SK-MEL-5 (cell line): ENCODE data around the gene USPL1. TPM values are rescaled to one million over a fixed set of nuclear protein-coding genes. Genes with fewer than 3 reads are reported as not detected.

Experiments
- DNase-seq: peaks from one replicate; pipeline ENCODE4 v3.0.0-alpha.2; 2016; ENCODE audit warnings: low read depth, low spot score
- in situ Hi-C: cut with HindIII; loops from 2 replicates; pipeline ENCODE4 v1.10.0; 2016; ENCODE audit warnings: low sequenced_read_pairs, high pct_unique_total_duplicates, low pct_unique_long_range_greater_than_20kb
- small RNA-seq, 2 experiments: library from RNA; depleted of rRNA; stranded (forward); fragments of <200 nt; gene quantifications; one replicate each; pipeline ENCODE3, GENCODE V24; 2014
- total RNA-seq: library from RNA; depleted of rRNA; stranded (reverse); fragments of >200 nt; shearing (Covaris generic); gene quantifications from 2 replicates; pipeline ENCODE4 v1.2.3, GENCODE V29; 2014; rRNA removed

Gene USPL1
- total RNA-seq, 1 experiment from 2014 or later: 19.6 TPM

DNA sequence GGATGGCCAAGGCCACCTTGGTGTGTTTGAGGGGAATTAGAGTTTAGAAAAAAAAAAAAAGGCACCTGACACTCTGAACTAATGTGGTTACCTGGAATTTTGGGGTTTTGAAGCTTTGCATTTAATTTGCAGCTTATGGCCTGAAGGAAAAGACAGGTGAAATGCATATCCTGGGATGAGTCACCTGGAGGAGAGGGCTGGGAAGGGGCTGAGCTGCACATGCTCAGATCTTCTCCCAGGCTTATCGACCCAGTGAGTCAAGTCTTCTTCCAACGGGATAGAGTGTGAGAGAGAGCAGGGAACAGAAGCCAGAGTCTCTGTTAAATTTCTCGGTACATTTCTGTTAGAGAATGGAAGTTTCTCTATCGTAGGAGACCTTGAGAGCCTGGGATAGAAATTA lies 88.0 kb downstream of the USPL1 start:
- DNase-seq: no peak
- in situ Hi-C loops: no loop called here

DNA sequence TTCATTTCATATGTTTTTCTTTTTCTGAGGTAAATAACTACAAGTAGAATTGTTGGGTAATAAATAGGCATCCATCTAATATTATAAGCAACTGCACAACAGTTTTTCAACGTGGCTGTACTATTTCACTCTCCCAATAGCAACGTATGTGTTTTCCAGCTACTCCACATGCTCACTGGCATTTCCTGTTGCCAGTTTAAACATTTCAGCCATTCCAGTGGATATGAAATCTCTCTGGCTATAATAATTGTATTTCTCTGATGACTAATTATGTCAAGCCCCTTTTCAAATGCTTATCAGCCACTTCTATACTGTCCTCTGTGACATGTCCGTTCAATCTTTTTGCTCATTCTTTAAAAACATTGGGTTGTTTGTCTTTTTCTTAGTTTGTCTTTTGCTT lies 90.8 kb downstream of the USPL1 start:
- in situ Hi-C loops: no loop called here
- DNase-seq: no peak

Small RNA genes lying within 50 kb of the gene (small RNA-seq; reads per million reads assigned to genes)
- gene RF00017: 0 reads per million in 2 experiments

Other genes with a start within 250 kb of the USPL1 start
- gene UBE2L5, start 195.4 kb upstream of the USPL1 start, total RNA-seq: not detected in 2 replicates
- 475 and 507 TPM in 2 replicates for gene HMGB1, start 152.0 kb upstream of the USPL1 start, total RNA-seq
- gene ALOX5AP, start 117.6 kb downstream of the USPL1 start, total RNA-seq: 0.24 TPM in 1 of 2 replicates, not detected in the other